GM12872 (cell line): ENCODE results near the gene ATG4C.
A peak's percentile ranks its signal among the peaks of the same experiment; 100 is the strongest.

Source experiments
- CTCF ChIP-seq: IDR thresholded peaks from 3 replicates; pipeline ENCODE4 v1.5.1; 2011; ENCODE audit warnings: low read depth, mild to moderate bottlenecking, low read length, moderate library complexity; ENCODE audit not compliant: insufficient read depth

Gene ATG4C

DNA sequence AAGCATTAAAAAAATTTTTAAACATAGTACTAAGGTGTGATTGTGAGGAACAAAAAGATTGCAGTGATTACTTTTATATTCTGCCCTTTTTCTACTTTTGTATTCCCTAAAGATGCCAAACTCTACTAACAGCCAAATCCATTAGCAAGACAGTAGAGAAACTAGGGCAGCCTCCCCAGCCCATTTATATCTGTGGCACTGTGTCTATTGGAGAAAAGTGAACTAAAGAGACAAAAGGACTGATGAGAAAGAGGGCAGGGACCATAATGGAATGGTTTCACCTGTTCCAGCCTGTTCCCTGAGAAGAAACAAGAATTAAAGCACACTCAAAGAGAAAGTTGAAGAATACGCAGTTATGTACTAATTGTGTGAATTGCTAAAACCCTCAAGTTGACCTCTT lies 56.6 kb downstream of the ATG4C start:
- TF ChIP-seq CTCF = no peak

DNA sequence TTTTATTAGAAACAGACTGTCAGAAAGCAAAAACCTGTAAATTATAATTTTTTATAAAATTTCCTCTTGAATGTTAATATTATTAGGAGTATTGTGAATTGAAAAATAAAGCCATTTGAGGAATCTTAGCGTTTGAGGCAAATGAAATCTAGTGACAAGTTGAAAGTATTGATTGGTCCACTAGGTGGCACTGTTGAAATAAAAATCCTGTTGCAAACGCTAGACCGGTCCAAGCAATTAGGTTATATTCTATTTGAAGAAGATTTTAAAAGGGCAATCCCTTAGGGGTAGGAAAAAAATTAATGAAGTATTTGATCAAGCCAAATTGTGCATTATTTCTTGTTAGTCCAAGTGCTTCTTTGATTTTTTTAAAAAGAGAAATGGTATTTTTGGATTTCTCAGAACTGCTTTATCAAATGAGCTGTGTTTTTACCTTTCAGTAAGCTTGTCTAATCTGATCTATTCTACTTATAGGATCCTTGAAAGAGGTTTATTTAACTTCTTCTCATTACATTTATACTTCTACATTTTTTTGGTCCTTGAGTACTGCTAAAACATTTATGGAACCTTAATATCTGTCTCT lies 57.7 kb downstream of the ATG4C start:
- peak; percentile 54 for TF ChIP-seq CTCF

- no peak for TF ChIP-seq CTCF
These were observed 60.1 kb downstream of the ATG4C start for GRCh38 chr1:62844030-62844429.

DNA sequence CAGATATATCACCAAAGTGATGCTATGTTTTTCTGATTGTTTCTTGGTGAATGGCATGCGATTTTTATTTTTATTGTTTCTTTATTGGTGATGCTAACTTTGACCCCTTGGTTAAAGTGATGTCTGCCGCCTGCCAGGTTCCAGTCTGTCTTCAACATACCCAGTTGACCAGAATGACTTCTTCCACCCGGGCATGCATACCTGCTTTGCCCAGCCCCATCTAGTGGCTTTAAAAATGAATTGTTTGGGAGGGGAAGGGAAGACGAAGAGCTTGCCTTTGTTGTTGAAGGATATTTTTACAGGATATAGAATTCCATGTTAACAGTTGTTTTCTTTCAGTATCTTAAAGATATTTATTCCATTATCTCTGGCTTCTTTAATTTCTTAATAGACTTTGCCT lies 65.1 kb downstream of the ATG4C start:
- TF ChIP-seq CTCF = peak; percentile 19; the same call in 1 of the 3 replicates

GRCh38 chr1:62852253-62852652 lies 68.3 kb downstream of the ATG4C start:
- TF ChIP-seq CTCF = no peak

- TF ChIP-seq CTCF = no peak
These were observed 73.0 kb downstream of the ATG4C start for GRCh38 chr1:62856960-62857359.

- TF ChIP-seq CTCF = no peak
These were observed 85.4 kb downstream of the ATG4C start for GRCh38 chr1:62869217-62869754.
